Measurements from ENCODE around the gene HSF2BP.

GRCh38 chr21:43702785-43703034 lies 43.4 kb upstream of the HSF2BP start:
- TF ChIP-seq, protein P1, sequence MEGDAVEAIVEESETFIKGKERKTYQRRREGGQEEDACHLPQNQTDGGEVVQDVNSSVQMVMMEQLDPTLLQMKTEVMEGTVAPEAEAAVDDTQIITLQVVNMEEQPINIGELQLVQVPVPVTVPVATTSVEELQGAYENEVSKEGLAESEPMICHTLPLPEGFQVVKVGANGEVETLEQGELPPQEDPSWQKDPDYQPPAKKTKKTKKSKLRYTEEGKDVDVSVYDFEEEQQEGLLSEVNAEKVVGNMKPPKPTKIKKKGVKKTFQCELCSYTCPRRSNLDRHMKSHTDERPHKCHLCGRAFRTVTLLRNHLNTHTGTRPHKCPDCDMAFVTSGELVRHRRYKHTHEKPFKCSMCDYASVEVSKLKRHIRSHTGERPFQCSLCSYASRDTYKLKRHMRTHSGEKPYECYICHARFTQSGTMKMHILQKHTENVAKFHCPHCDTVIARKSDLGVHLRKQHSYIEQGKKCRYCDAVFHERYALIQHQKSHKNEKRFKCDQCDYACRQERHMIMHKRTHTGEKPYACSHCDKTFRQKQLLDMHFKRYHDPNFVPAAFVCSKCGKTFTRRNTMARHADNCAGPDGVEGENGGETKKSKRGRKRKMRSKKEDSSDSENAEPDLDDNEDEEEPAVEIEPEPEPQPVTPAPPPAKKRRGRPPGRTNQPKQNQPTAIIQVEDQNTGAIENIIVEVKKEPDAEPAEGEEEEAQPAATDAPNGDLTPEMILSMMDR (IDR thresholded peaks at IDR 0.05): no peak
- no peak for TF ChIP-seq POLR2A (IDR thresholded peaks at IDR 0.05)

Measured in gastroesophageal sphincter (tissue), 3 donors.